ENCODE data around the gene SLC1A7. TPM values are rescaled to one million over a fixed set of nuclear protein-coding genes. Genes with fewer than 3 reads are reported as not detected.
A peak's percentile ranks its signal among the peaks of the same experiment; 100 is the strongest.

SLC1A7 gene
- total RNA-seq, 4 donors from 2014 or later, result 0.54 to 1.6 (median 0.62) TPM; not detected in 1

GRCh38 chr1:53088616-53089300 lies 53.7 kb downstream of the SLC1A7 start:
- Histone ChIP-seq H3K9me3 (no peaks in the 10 kb centered on the region), H3K4me1 (peaks cover 0 to 44% (median 0%) of the 10 kb centered on the region in 3 donors), H3K4me3 (no peak overlapping the region), H3K27me3 (no peaks in the 10 kb centered on the region), H3K27ac (peak overlapping the region in 1 of 4 donors; percentile 28), H3K36me3 (peaks cover 0 to 5% of the 10 kb centered on the region in 2 donors)
- no peak for ATAC-seq
- 80 to 85% methylated on average over 3 to 10 of the region's 19 CpGs for WGBS, 2 donors (ENCODE audit: low coverage in 1 of 2)
- TF ChIP-seq EP300 (IDR thresholded peaks at IDR 0.05) (no peak), CTCF (IDR thresholded peaks at IDR 0.05) (no peak), POLR2A (IDR thresholded peaks at IDR 0.05) (no peak), POLR2AphosphoS5 (IDR thresholded peaks at IDR 0.05) (no peak)

- TF ChIP-seq POLR2AphosphoS5 (IDR thresholded peaks at IDR 0.05) (no peak), POLR2A (IDR thresholded peaks at IDR 0.05) (no peak), EP300 (IDR thresholded peaks at IDR 0.05) (no peak), CTCF (IDR thresholded peaks at IDR 0.05) (no peak)
- no peak for ATAC-seq
- H3K27ac ChIP-seq, result peak overlapping the region in 3 of 4 donors; percentile 10 to 28 (median 19)
- no peak overlapping the region for H3K4me3 ChIP-seq
- no peaks in the 10 kb centered on the region for H3K27me3 ChIP-seq
- H3K36me3 ChIP-seq, result peaks cover 0 to 13% of the 10 kb centered on the region in 2 donors
- no peaks in the 10 kb centered on the region for H3K9me3 ChIP-seq
- WGBS, 2 donors (ENCODE audit: low coverage in 1 of 2), result 71 to 100% methylated on average over 1 to 3 of the region's 27 CpGs
- H3K4me1 ChIP-seq, result peaks cover 0 to 44% (median 3%) of the 10 kb centered on the region in 3 donors
Measured at GRCh38 chr1:53087332-53088285, 54.8 kb downstream of the SLC1A7 start.

- TF ChIP-seq CTCF (IDR thresholded peaks at IDR 0.05) (no peak), EP300 (IDR thresholded peaks at IDR 0.05) (no peak), POLR2AphosphoS5 (IDR thresholded peaks at IDR 0.05) (no peak), POLR2A (IDR thresholded peaks at IDR 0.05) (no peak)
- Histone ChIP-seq H3K4me3 (no peak overlapping the region), H3K36me3 (peaks cover 0 to 23% of the 10 kb centered on the region in 2 donors), H3K9me3 (no peaks in the 10 kb centered on the region), H3K27ac (peak overlapping the region in 2 of 4 donors; percentile 12 to 19), H3K4me1 (peaks cover 0 to 41% (median 3%) of the 10 kb centered on the region in 3 donors), H3K27me3 (no peaks in the 10 kb centered on the region)
- no peak for ATAC-seq
- 83 to 100% methylated on average over 1 of the region's 4 CpGs for WGBS, 2 donors (ENCODE audit: low coverage in 1 of 2)
Measured at GRCh38 chr1:53086491-53087070, 55.9 kb downstream of the SLC1A7 start.

GRCh38 chr1:53085405-53085804 lies 57.0 kb downstream of the SLC1A7 start:
- H3K36me3 ChIP-seq, result peaks cover 0 to 34% of the 10 kb centered on the region in 2 donors
- TF ChIP-seq CTCF (IDR thresholded peaks at IDR 0.05), result no peak
- no peak for TF ChIP-seq POLR2A (IDR thresholded peaks at IDR 0.05)
- TF ChIP-seq EP300 (IDR thresholded peaks at IDR 0.05), result no peak
- no peak for TF ChIP-seq POLR2AphosphoS5 (IDR thresholded peaks at IDR 0.05)
- ATAC-seq, result no peak

More at GRCh38 chr1:53085405-53085804, 57.0 kb downstream of the SLC1A7 start:
- H3K4me1 ChIP-seq, result peaks cover 0 to 30% (median 3%) of the 10 kb centered on the region in 3 donors
- no peak overlapping the region for H3K4me3 ChIP-seq
- 68% methylated on average over 4 of the region's 8 CpGs; no CpG with 5 or more reads in 1 of the 2 donors for WGBS, 2 donors (ENCODE audit: low coverage in 1 of 2)
- H3K27ac ChIP-seq, result no peak overlapping the region
- no peaks in the 10 kb centered on the region for H3K9me3 ChIP-seq
- H3K27me3 ChIP-seq, result no peaks in the 10 kb centered on the region
